NCI-H2171 treated with DMSO at 0.1 percent for 48 hours (cell line): Measurements from ENCODE around the gene ARHGAP18.
"Not testable (repeated sequence)": the region's sequence is repeated elsewhere in the genome, so short reads cannot be mapped to it uniquely, and the experiment has no call there.

Experiments
- DNase-seq: peaks from one replicate; lab custom pipeline; 2025; lab: John Stamatoyannopoulos, UW

The ARHGAP18 gene

GRCh38 chr6:129578315-129578714 is 131.7 kb downstream of the ARHGAP18 start:
- DNase-seq, result no peak

GRCh38 chr6:129577691-129578090 is 132.3 kb downstream of the ARHGAP18 start:
- DNase-seq, result no peak

DNA sequence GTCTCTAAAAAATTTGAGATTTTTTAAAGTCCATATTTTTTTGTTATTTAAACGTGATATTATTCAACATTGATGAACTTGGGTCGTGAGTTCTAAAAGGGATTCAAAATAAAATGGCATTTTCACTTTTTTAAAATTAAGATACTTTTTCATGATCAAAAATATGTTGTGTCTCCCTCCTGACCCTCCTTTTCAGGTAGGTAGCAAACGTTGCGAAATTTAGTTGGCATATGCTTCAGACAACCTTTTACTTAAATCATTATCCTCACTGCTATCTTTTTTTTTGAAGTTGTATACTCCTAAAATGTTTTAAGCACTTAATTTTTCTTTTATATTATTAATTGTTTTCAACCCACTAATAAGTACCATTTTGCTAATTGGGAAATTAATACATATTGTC is 133.5 kb downstream of the ARHGAP18 start:
- no peak for DNase-seq

GRCh38 chr6:129575378-129576118 is 134.4 kb downstream of the ARHGAP18 start:
- peak; percentile 21 for DNase-seq

GRCh38 chr6:129574605-129575004 is 135.4 kb downstream of the ARHGAP18 start:
- not testable (repeated sequence) for DNase-seq

DNA sequence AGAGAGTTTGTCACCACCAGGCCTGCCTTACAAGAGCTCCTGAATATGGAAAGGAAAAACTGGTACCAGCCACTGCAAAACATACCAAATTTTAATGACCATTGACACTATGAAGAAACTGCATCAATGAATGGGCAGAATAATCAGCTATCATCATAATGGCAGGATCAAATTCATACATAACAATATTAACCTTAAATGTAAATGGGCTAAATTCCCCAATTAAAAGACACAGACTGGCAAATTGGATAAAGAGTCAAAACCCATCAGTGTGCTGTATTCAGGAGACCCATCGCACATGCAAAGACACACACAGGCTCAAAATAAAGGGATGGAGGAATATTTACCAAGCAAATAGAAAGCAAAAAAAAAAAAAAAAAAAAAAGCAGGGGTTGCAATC is 139.0 kb downstream of the ARHGAP18 start:
- not testable (repeated sequence) for DNase-seq

GRCh38 chr6:129568015-129568414 is 142.0 kb downstream of the ARHGAP18 start:
- no peak for DNase-seq

- DNase-seq, result no peak
These were observed 142.6 kb downstream of the ARHGAP18 start for GRCh38 chr6:129567374-129567773.

DNA sequence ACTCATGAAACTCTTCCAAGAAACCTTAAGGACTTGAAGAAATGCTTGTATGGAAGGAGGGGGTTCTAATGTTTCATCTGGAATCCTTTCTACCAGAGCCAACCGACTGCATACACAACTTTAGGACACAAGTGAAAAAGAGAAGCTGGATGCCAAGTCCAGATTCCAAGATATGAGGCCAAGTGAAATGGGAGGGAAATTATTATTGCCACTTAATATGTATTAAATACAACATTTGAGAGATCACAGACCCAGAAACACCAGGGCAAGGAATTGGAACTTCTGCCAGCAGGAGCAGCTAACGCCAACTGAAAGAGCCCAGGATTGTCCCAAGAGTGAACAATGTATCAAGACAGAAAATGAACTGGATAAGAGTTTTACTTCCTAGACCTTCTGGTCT is 144.2 kb downstream of the ARHGAP18 start:
- DNase-seq, result no peak

DNA sequence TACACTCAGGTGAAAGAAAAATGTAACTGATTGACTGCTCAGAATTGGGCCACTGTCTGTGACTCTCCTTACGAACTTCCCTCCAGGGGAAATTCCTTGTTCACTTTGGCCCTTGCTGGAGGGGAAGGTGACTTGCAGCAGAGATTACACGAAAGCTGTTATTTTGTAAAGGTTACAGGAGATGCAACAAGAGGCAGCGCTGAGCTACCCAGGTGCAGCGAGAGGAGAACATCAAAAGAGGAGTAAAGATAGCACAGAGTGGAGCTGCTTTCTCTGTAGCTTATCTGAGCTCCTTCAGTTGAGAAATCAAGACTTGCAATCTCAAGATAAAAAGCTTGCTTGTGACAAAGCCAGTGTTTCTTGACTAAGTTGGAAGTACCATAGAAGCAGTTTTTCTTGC is 144.6 kb downstream of the ARHGAP18 start:
- no peak for DNase-seq

DNA sequence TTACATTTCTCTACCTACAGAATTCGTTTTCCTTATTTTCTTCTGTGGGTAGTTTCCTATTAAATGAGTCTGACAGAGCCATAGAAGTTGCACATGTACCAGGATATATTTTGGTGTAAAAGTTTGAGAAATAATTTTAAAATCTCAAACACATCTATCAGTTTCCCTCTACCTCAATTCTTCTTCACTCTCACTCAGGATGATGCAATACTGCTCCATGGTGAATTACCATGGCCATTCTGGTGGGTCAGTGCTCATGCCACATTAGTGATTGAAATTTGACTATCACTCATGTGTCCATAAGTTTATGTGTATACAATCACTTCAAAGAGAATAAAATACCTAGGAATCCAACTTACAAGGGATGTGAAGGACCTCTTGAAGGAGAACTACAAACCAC is 151.7 kb downstream of the ARHGAP18 start:
- no peak for DNase-seq

DNA sequence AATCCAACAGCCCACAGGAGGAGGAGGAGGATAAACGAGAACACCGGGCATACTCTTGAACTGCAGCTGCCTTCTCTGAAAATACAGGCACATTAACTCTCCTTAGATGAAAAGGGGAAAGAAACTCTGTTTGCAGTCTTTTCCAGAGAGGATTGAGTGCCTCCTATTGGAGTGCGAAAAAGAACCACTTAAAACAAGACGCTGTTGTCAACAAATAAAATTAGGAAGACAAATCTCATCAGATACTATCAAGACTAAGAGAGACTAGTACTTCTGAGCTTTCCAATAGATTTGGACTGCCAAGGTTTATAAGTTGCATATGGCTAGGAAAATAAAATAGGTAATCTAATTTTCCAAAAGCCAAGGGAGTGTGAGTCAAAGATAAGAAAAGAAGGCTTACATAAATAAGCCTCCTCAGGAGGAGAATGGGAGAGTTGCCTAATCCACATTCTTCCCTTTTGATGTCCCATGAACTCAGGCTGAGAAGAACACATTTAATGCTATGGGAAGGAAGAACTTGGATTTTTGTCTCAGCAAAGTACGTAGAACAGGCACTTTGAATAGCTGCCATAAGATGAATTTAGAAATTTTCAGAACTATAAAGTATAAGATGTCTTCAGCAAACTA is 154.7 kb downstream of the ARHGAP18 start:
- no peak for DNase-seq

- no peak for DNase-seq
These were observed 157.6 kb downstream of the ARHGAP18 start for GRCh38 chr6:129552413-129552812.

DNA sequence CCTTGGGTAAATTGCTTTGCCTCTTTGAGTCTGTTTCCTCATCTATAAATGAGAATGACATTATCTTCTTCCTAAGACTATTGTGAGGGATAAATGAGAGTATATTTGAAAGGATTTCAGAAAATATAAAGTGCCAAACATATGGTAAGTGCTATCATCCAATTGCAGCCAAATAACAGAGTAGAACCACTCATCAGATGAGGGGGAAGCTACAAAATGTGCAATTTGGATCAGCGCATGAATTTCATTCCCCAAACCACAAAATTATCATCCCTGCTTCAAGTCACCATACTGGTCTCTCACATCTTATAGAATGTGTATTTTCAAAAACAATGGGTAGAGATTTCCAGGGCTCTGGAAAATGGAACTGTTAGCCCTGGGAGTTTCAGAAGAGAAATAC is 158.5 kb downstream of the ARHGAP18 start:
- DNase-seq, result no peak

GRCh38 chr6:129546702-129547101 is 163.3 kb downstream of the ARHGAP18 start:
- DNase-seq, result no peak

DNA sequence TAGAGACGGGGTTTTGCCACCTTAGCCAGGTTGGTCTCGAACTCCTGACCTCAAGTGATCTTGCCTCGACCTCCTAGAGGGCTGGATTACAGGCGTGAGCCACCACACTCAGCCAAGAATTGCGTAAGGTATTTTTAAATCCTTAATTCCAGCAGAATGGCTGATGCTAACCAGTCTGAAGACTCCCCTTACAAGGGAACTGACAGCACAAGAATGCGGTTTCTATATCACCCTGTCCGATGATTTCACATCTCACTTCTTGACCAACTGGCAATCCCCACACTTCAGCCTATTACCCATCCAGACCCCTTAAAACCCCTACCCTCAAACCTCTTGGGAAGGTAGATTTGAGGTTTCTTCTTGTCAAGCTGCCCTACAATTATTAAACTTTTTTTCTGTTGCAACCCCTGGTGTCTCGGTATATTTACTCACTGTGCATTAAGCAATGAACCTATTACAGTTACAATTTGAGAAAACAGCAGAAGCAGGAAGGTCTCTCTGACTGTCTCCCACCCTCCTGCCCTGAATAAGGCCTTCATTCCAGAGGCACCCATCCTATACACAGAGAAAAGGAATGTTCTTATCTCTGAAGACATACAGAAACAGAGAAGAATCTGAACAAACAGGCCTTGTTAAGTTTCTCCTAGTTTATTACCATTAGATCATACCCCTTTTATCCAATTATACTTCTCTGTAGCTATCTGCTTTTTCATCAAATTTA is 164.9 kb downstream of the ARHGAP18 start:
- no peak for DNase-seq

- no peak for DNase-seq
These were observed 166.0 kb downstream of the ARHGAP18 start for GRCh38 chr6:129543981-129544380.

DNA sequence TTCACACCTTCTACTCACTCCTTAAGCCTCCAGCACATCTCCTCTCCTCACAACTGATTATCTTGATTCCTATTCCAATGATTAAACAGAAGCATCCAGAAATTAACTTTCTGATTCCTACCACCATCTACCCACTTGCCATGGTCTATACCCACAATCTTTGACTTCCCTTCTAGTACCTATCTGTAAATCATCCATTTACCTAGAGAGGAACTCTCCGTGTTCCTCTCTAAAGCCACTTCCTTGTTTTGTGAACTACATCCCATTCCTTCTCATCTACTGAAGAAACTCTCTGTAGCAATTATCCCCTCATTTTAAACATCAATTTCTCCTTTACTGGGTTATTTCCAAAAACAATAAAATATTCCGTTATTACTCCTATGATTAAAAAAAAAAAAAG is 167.3 kb downstream of the ARHGAP18 start:
- DNase-seq, result no peak

DNA sequence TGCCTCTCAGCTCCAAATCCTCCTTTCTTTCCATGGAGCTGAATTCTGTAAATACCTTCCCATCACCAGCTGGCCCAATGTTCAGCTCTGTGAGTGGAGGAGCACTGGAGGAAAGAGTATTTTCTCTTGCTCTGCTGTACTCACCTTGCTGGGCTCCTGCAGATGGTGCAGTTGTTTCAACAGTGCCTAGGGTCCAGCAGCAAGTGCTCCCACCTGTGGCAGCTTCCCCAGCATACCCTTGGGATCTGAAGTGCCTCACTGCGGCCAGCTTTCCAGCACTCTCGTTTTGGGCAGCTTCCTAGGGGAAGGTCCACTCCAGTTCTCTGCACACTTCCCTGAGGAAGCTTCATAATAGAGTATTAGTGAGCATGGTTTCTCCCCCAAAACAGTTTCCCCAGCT is 170.9 kb downstream of the ARHGAP18 start:
- DNase-seq, result no peak

GRCh38 chr6:129536271-129536670 is 173.7 kb downstream of the ARHGAP18 start:
- peak; percentile 51 for DNase-seq

- DNase-seq, result no peak
These were observed 175.1 kb downstream of the ARHGAP18 start for GRCh38 chr6:129534926-129535325.
